T follicular helper cell (primary cell): ENCODE data around the gene RIT2.

Experiments used
- DNase-seq: peaks from one replicate; pipeline ENCODE4 v3.0.0-alpha.2; 2020; ENCODE audit warnings: low read depth
- total RNA-seq, 2 experiments: gene quantifications; one replicate each; lab custom pipeline; 2026; lab: John Stamatoyannopoulos, UW

RIT2 gene
- 0 reads per million in 2 experiments for total RNA-seq

GRCh38 chr18:43115076-43115921 lies at the start of gene RIT2:
Gene RIT2, minus strand, starts transcription at chr18:43115685.
- DNase-seq = no peak

- no peak for DNase-seq
These were observed 46.0 kb upstream of the RIT2 start for GRCh38 chr18:43161528-43161927.

- no peak for DNase-seq
These were observed 45.0 kb upstream of the RIT2 start for GRCh38 chr18:43160509-43160908.

- no peak for DNase-seq
These were observed 44.4 kb upstream of the RIT2 start for GRCh38 chr18:43159926-43160325.

- no peak for DNase-seq
These were observed 43.7 kb upstream of the RIT2 start for GRCh38 chr18:43159086-43159770.

- DNase-seq = no peak
These were observed 42.9 kb upstream of the RIT2 start for GRCh38 chr18:43158381-43158780.

- no peak for DNase-seq
These were observed 40.4 kb upstream of the RIT2 start for GRCh38 chr18:43155842-43156241.

GRCh38 chr18:43148231-43148630 lies 32.7 kb upstream of the RIT2 start:
- DNase-seq = no peak

- no peak for DNase-seq
These were observed 25.7 kb upstream of the RIT2 start for GRCh38 chr18:43141208-43141607.

- DNase-seq = no peak
These were observed 23.9 kb upstream of the RIT2 start for GRCh38 chr18:43139288-43139946.

- no peak for DNase-seq
These were observed 19.4 kb upstream of the RIT2 start for GRCh38 chr18:43134876-43135275.

GRCh38 chr18:43130716-43131260 lies 15.3 kb upstream of the RIT2 start:
- no peak for DNase-seq

- DNase-seq = no peak
These were observed 14.6 kb upstream of the RIT2 start for GRCh38 chr18:43129946-43130524.

GRCh38 chr18:43125471-43125870 lies 10.0 kb upstream of the RIT2 start:
- no peak for DNase-seq

- no peak for DNase-seq
These were observed 7.5 kb upstream of the RIT2 start for GRCh38 chr18:43122955-43123354.

GRCh38 chr18:43116699-43117294 lies 1.3 kb upstream of the RIT2 start:
- DNase-seq = no peak

- DNase-seq = no peak
These were observed 2.1 kb downstream of the RIT2 start for GRCh38 chr18:43113220-43113895.

GRCh38 chr18:43108882-43109281 lies 6.6 kb downstream of the RIT2 start:
- no peak for DNase-seq

- DNase-seq = no peak
These were observed 7.0 kb downstream of the RIT2 start for GRCh38 chr18:43108469-43108868.

GRCh38 chr18:43093646-43094045 lies 21.8 kb downstream of the RIT2 start:
- no peak for DNase-seq

GRCh38 chr18:43092539-43092938 lies 22.9 kb downstream of the RIT2 start:
- no peak for DNase-seq
